Upper lobe of left lung (tissue), 4 donors: ENCODE data around the gene ARHGAP19.

Experiments used
- EP300 ChIP-seq, 4 donors: sonication (generic); formaldehyde crosslinking; IDR thresholded peaks; one replicate each; pipeline ENCODE4 v1.5.1; 2017; ENCODE audit warnings: antibody characterized with exemption in 4 of 4, control low read depth in 2 of 4
- TF ChIP-seq, protein P1 (sequence below), 6 experiments: fragments of 450-650 bp in 4 of 6; fragments of 200-600 bp in 2 of 6; sonication (generic) in 2 of 6; IDR thresholded peaks; one replicate each; pipeline ENCODE4 v1.5.1; 2016 to 2019; ENCODE audit warnings: antibody characterized with exemption in 6 of 6

DNA sequence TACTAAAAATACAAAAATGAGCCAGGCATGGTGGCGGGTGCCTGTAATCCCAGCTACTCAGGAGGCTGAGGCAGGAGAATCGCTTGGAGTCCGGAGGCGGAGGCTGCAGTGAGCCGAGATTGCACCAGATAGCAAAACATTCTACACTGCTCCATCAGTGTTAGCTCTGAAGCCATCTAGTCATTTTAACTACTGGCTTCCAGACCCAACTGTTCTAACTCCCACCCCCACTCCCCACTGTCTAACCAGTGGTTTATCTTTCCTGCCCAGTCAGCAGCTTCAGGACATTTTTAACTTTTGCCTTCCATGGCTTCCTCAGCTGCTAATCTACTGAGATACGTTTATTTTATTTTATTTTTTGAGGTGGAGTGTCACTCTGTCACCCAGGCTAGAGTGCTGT lies 20.5 kb upstream of the ARHGAP19 start:
- no peak for TF ChIP-seq EP300 (IDR thresholded peaks at IDR 0.05)
- TF ChIP-seq, protein P1, sequence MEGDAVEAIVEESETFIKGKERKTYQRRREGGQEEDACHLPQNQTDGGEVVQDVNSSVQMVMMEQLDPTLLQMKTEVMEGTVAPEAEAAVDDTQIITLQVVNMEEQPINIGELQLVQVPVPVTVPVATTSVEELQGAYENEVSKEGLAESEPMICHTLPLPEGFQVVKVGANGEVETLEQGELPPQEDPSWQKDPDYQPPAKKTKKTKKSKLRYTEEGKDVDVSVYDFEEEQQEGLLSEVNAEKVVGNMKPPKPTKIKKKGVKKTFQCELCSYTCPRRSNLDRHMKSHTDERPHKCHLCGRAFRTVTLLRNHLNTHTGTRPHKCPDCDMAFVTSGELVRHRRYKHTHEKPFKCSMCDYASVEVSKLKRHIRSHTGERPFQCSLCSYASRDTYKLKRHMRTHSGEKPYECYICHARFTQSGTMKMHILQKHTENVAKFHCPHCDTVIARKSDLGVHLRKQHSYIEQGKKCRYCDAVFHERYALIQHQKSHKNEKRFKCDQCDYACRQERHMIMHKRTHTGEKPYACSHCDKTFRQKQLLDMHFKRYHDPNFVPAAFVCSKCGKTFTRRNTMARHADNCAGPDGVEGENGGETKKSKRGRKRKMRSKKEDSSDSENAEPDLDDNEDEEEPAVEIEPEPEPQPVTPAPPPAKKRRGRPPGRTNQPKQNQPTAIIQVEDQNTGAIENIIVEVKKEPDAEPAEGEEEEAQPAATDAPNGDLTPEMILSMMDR (IDR thresholded peaks at IDR 0.05), result no peak
